OCI-LY3 (cell line): Measurements from ENCODE around the gene NKTR.

ENCODE experiments used
- EZH2phosphoT487 ChIP-seq: fragments of 200-600 bp; shearing (Covaris generic); IDR thresholded peaks from 2 replicates; pipeline ENCODE4 v1.6.1; 2018; ENCODE audit warnings: antibody characterized with exemption, mixed run types, low read depth
- TF ChIP-seq, protein P1 (sequence below): fragments of 200-600, 300-600 bp; sonication (generic); IDR thresholded peaks from 2 replicates; pipeline ENCODE4 v1.5.1; 2014; ENCODE audit warnings: antibody characterized with exemption, low read length, low read depth

DNA sequence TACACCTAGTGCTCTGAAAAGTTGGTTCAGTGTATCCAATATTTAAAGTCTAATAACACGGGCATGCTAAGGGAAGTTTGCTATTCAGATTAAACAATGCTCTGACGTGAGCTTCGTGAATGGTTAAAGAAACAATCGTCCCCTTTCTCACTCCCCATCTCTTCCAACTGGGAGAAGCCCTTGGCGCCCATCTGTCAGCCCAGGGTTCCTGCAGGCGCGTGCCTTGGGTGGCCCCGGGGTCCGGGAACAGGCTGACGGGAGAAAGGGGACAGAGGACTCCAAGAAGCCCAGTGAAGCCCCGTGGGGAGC, 19.1 kb upstream of the NKTR start:
- TF ChIP-seq, protein P1, sequence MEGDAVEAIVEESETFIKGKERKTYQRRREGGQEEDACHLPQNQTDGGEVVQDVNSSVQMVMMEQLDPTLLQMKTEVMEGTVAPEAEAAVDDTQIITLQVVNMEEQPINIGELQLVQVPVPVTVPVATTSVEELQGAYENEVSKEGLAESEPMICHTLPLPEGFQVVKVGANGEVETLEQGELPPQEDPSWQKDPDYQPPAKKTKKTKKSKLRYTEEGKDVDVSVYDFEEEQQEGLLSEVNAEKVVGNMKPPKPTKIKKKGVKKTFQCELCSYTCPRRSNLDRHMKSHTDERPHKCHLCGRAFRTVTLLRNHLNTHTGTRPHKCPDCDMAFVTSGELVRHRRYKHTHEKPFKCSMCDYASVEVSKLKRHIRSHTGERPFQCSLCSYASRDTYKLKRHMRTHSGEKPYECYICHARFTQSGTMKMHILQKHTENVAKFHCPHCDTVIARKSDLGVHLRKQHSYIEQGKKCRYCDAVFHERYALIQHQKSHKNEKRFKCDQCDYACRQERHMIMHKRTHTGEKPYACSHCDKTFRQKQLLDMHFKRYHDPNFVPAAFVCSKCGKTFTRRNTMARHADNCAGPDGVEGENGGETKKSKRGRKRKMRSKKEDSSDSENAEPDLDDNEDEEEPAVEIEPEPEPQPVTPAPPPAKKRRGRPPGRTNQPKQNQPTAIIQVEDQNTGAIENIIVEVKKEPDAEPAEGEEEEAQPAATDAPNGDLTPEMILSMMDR, result no peak
- no peak for TF ChIP-seq EZH2phosphoT487
